HepG2 (cell line): Measurements from ENCODE around the gene AATF. TPM values are rescaled to one million over a fixed set of nuclear protein-coding genes. Genes with fewer than 3 reads are reported as not detected.

ENCODE experiments used
- ATAC-seq: fragments of 200-7000 bp; cut with Tn5 transposase; 3 replicates; pipeline ENCODE4 v1.9.1; 2020; ENCODE audit warnings: mild to moderate bottlenecking, moderate library complexity
- BruUV-seq: library from RNA; stranded (reverse); fragments of 400-500 nt; replicated peaks from 2 replicates; lab custom pipeline; 2021; lab: Mats Ljungman, UMichigan
- CTCF ChIA-PET: fragments of 300-600 bp; formaldehyde crosslinking; extraction: SDS; loops from one replicate; lab custom pipeline; 2021; ENCODE audit warnings: low total read pairs, inconsistent platforms, low intra/inter-chr PET ratio; lab: Yijun Ruan, JAX
- POLR2A ChIA-PET: fragments of 350-600 bp; sonication (Branson Sonifier 250); formaldehyde crosslinking; loops from one replicate; lab custom pipeline; 2020; ENCODE audit warnings: antibody characterized with exemption, inconsistent platforms; lab: Yijun Ruan, JAX
- DNase-seq: peaks from one replicate; pipeline ENCODE4 v3.0.0-alpha.2; 2015; ENCODE audit warnings: low spot score
- FAIRE-seq: peaks from 3 replicates; lab custom pipeline; 2011; peaks lifted over from hg19 to GRCh38; lab: Jason Lieb, UNC
- H2AFZ ChIP-seq: one replicate; pipeline ENCODE4 v1.6.1; 2011; ENCODE audit warnings: low read length, inconsistent platforms
- H3K27ac ChIP-seq: fragments of 300-600 bp; 3 replicates; pipeline ENCODE4 v1.8.0; 2011; ENCODE audit warnings: mixed run types, mild to moderate bottlenecking, mixed read lengths, low read length, inconsistent platforms; ENCODE audit not compliant: insufficient read depth; ENCODE audit errors: extremely low read length
- H3K27me3 ChIP-seq, 2 experiments: fragments of 200-600 bp in 1 of 2; 2 replicates in 1 of 2; 3 replicates in 1 of 2; pipeline versions ENCODE4 v1.6.0 to v1.8.0; 2011; ENCODE audit warnings: low read length in 2 of 2, mild to moderate bottlenecking in 2 of 2, moderate library complexity in 2 of 2, inconsistent platforms in 1 of 2; ENCODE audit not compliant: insufficient read depth in 2 of 2, control insufficient read depth in 1 of 2
- H3K36me3 ChIP-seq, 2 experiments: fragments of 200-600 bp in 1 of 2; replicated peaks in 1 of 2; 2 replicates in 1 of 2; 3 replicates in 1 of 2; pipeline versions ENCODE4 v1.5.1 to v1.8.0; 2011; ENCODE audit warnings: low read length in 2 of 2, inconsistent platforms in 1 of 2; ENCODE audit not compliant: insufficient read depth in 2 of 2, control insufficient read depth in 1 of 2
- H3K4me1 ChIP-seq: 2 replicates; pipeline ENCODE4 v1.5.1; 2012; ENCODE audit warnings: low read length, inconsistent platforms; ENCODE audit not compliant: insufficient read depth
- H3K4me2 ChIP-seq: 2 replicates; pipeline ENCODE4 v1.6.0; 2011; ENCODE audit warnings: low read depth, low read length, inconsistent platforms
- H3K4me3 ChIP-seq, 3 experiments: fragments of 200-600 bp in 1 of 3; sonication (generic), shearing (Covaris generic) in 1 of 3; replicated peaks in 1 of 3; 2 replicates each; pipeline ENCODE4 v1.5.1; 2011 to 2016; ENCODE audit warnings: low read length in 3 of 3, inconsistent platforms in 2 of 3, low read depth in 2 of 3, mild to moderate bottlenecking in 2 of 3, control low read depth in 1 of 3, mixed read lengths in 1 of 3; ENCODE audit not compliant: insufficient read depth in 1 of 3
- H3K79me2 ChIP-seq: one replicate; pipeline ENCODE4 v1.6.1; 2011; ENCODE audit warnings: low read length, inconsistent platforms; ENCODE audit not compliant: insufficient read depth
- H3K9ac ChIP-seq: 2 replicates; pipeline ENCODE4 v1.6.0; 2011; ENCODE audit warnings: mild to moderate bottlenecking, low read depth, low read length, inconsistent platforms; ENCODE audit not compliant: insufficient read depth
- H3K9me3 ChIP-seq: 2 replicates; pipeline ENCODE4 v1.5.1; 2012; ENCODE audit warnings: mild to moderate bottlenecking, low read length
- H4K20me1 ChIP-seq: 2 replicates; pipeline ENCODE4 v1.6.0; 2011; ENCODE audit warnings: inconsistent platforms, mild to moderate bottlenecking, low read length, moderate library complexity; ENCODE audit not compliant: insufficient read depth
- EED ChIP-seq: sonication (generic); formaldehyde crosslinking; IDR thresholded peaks from 2 replicates; pipeline ENCODE4 v1.5.0; 2020; ENCODE audit warnings: mild to moderate bottlenecking, missing genetic modification reagents
- FOSL2 ChIP-seq: sonication (generic); formaldehyde crosslinking; IDR thresholded peaks from 2 replicates; pipeline ENCODE4 v1.4.0; 2020; ENCODE audit warnings: missing genetic modification reagents
- FOXC1 ChIP-seq: sonication (generic); formaldehyde crosslinking; IDR thresholded peaks from 2 replicates; pipeline ENCODE4 v1.8.0; 2022; ENCODE audit warnings: mild to moderate bottlenecking, missing genetic modification reagents, borderline replicate concordance
- HBP1 ChIP-seq: IDR thresholded peaks from 2 replicates; pipeline ENCODE4 v1.6.1; 2016; ENCODE audit warnings: low read depth, control low read depth
- HDAC2 ChIP-seq: sonication (generic); formaldehyde crosslinking; IDR thresholded peaks from 2 replicates; pipeline ENCODE4 v1.4.0; 2020; ENCODE audit warnings: missing genetic modification reagents
- MTF1 ChIP-seq: sonication (generic); formaldehyde crosslinking; IDR thresholded peaks from 2 replicates; pipeline ENCODE4 v1.5.0; 2020; ENCODE audit warnings: missing genetic modification reagents
- NPAS2 ChIP-seq: sonication (generic); formaldehyde crosslinking; IDR thresholded peaks from 2 replicates; pipeline ENCODE4 v1.8.0; 2022; ENCODE audit warnings: mild to moderate bottlenecking, missing genetic modification reagents, borderline replicate concordance
- SPEN ChIP-seq: sonication (generic); formaldehyde crosslinking; IDR thresholded peaks from 2 replicates; pipeline ENCODE4 v1.5.1; 2020; ENCODE audit warnings: low read depth, mild to moderate bottlenecking, missing genetic modification reagents
- ZFP90 ChIP-seq: sonication (generic); formaldehyde crosslinking; IDR thresholded peaks from 2 replicates; pipeline ENCODE4 v1.8.0; 2022; ENCODE audit warnings: missing genetic modification reagents, mild to moderate bottlenecking, inconsistent platforms, borderline replicate concordance
- ZNF724P ChIP-seq: sonication (generic); formaldehyde crosslinking; IDR thresholded peaks from 2 replicates; pipeline ENCODE4 v1.8.0; 2022; ENCODE audit warnings: missing genetic modification reagents, borderline replicate concordance
- ZSCAN9 ChIP-seq: IDR thresholded peaks from 2 replicates; pipeline ENCODE4 v1.6.1; 2016; ENCODE audit warnings: borderline replicate concordance
- WGBS: methylation state at CpG from one replicate; pipeline ENCODE4 v1.1.6; 2017; ENCODE audit warnings: low lambda C conversion rate; 5-methylcytosine and 5-hydroxymethylcytosine counted together
- in situ Hi-C: cut with HindIII; loops from 2 replicates; pipeline ENCODE4 v1.10.0; 2017; ENCODE audit warnings: low pct_unique_long_range_greater_than_20kb; ENCODE audit not compliant: extremely low pct_ligation_motif_present
- intact Hi-C: fragments of 100-400 bp; cut with micrococcal nuclease; formaldehyde crosslinking; loops from one replicate; pipeline ENCODE4 v1.10.0; 2022; ENCODE audit not compliant: unreplicated experiment
- polyA plus RNA-seq, 8 experiments: library from polyadenylated mRNA; depleted of rRNA in 3 of 8; stranded (reverse) in 7 of 8; unstranded in 1 of 8; fragments of >200 nt; fragmentation: Illumina TruSeq in 4 of 8; extraction: Trizol in 4 of 8; gene quantifications; 2 replicates each; pipeline versions ENCODE4 v1.2.1 to v1.2.3, GENCODE V29; 2011 to 2016; ENCODE audit warnings: low read depth in 4 of 8, missing spikeins in 1 of 8, mixed read lengths in 1 of 8; ENCODE audit not compliant: insufficient read depth in 1 of 8
- total RNA-seq, 5 experiments: library from RNA; depleted of rRNA; stranded (reverse); fragments of >200 nt; fragmentation: Illumina TruSeq; extraction: Trizol; gene quantifications; 2 replicates each; pipeline ENCODE4 v1.2.3, GENCODE V29; 2016; ENCODE audit warnings: low read depth in 1 of 5

Gene AATF
- total and polyA plus RNA-seq, 2 of the 13 experiments (the other 11 are each of a cell fraction or from before 2014, with no cell fraction given): 9.1 to 53.3 TPM

GRCh38 chr17:36940313-36941264 is 8.2 kb upstream of the AATF start:
- Histone ChIP-seq H3K36me3 (no peaks in the 10 kb centered on the region), H3K27ac (no peak overlapping the region)
- POLR2A ChIA-PET: no interaction called here
- TF ChIP-seq SPEN (no peak), ZFP90 (CRISPR knock-in tag) (no peak), HBP1 (no peak), MTF1 (no peak), ZNF724P (CRISPR knock-in tag) (no peak), NPAS2 (CRISPR knock-in tag) (no peak), EED (CRISPR knock-in tag) (no peak), FOSL2 (no peak), FOXC1 (CRISPR knock-in tag) (no peak), ZSCAN9 (CRISPR knock-in tag) (no peak), HDAC2 (no peak)
- TF ChIP-seq, all 625 proteins: peak for 0
- WGBS: 56% methylated on average over 45 of the region's 52 CpGs
- Histone ChIP-seq H3K9me3 (no peaks in the 10 kb centered on the region), H3K79me2 (no peaks in the 10 kb centered on the region), H3K4me1 (peaks cover 34% of the 10 kb centered on the region), H3K9ac (no peak overlapping the region), H4K20me1 (peaks cover 14% of the 10 kb centered on the region; the same call in 1 of the 2 replicates), H3K27me3 (peaks cover 28 to 77% of the 10 kb centered on the region in 2 experiments), H3K4me2 (no peak overlapping the region), H3K4me3 (no peak overlapping the region), H2AFZ (no peak overlapping the region)
- in situ Hi-C loops: no loop called here
- intact Hi-C loops: no loop called here
- FAIRE-seq (no peak), ATAC-seq (no peak), DNase-seq (no peak)
- CTCF ChIA-PET: no interaction called here
- no TSS peak for BruUV-seq
